Uterus (tissue), 4 donors: ENCODE results near the gene SLC35D1. TPM values are rescaled to one million over a fixed set of nuclear protein-coding genes. Genes with fewer than 3 reads are reported as not detected.

Source experiments
- DNase-seq, 2 donors: peaks; one replicate each; pipeline ENCODE4 v3.0.0-alpha.2; 2019 to 2020
- H3K27ac ChIP-seq, 2 donors: fragments of 200-600 bp; sonication (generic); 1 replicate in 1 of 2; 2 replicates in 1 of 2; pipeline ENCODE4 v1.5.1; 2016 to 2018
- H3K27me3 ChIP-seq, 2 donors: fragments of 200-600 bp; sonication (generic); one replicate each; pipeline ENCODE4 v1.5.1; 2018 to 2019; ENCODE audit warnings: control low read depth in 1 of 2
- H3K36me3 ChIP-seq, 2 donors: fragments of 200-600 bp; sonication (generic); one replicate each; pipeline ENCODE4 v1.5.1; 2019; ENCODE audit warnings: control low read depth in 1 of 2
- H3K4me1 ChIP-seq, 2 donors: fragments of 200-600 bp; sonication (generic); one replicate each; pipeline ENCODE4 v1.5.1; 2018 to 2019; ENCODE audit warnings: control low read depth in 1 of 2
- H3K4me3 ChIP-seq, 2 donors: fragments of 200-600 bp; sonication (generic); 1 replicate in 1 of 2; 2 replicates in 1 of 2; pipeline ENCODE4 v1.5.1; 2018 to 2019; ENCODE audit warnings: mild to moderate bottlenecking in 1 of 2
- H3K9me3 ChIP-seq, 2 donors: fragments of 200-600 bp; sonication (generic); one replicate each; pipeline ENCODE4 v1.5.1; 2019; ENCODE audit warnings: control low read depth in 1 of 2
- POLR2A ChIP-seq, 2 donors: fragments of 450-650 bp; IDR thresholded peaks; one replicate each; pipeline ENCODE4 v1.6.1; 2016; ENCODE audit warnings: antibody characterized with exemption in 2 of 2, mild to moderate bottlenecking in 1 of 2, moderate library complexity in 1 of 2
- intact Hi-C: fragments of 100-400 bp; cut with DNase I; formaldehyde crosslinking; loops from one replicate; pipeline ENCODE4 v1.15.1; 2023; ENCODE audit warnings: low total_unique reads
- total RNA-seq, 4 donors: library from RNA; depleted of rRNA in 3 of 4; stranded (reverse); fragments of >200 nt in 3 of 4; gene quantifications; one replicate each; pipeline versions ENCODE4 v1.1.0 to v1.2.4, GENCODE V29; 2014 to 2023
- TF ChIP-seq, protein P1 (sequence below), 4 experiments: fragments of 200-600 bp in 2 of 4; fragments of 450-650 bp in 2 of 4; sonication (generic) in 2 of 4; IDR thresholded peaks; one replicate each; pipeline ENCODE4 v1.5.1; 2016 to 2019; ENCODE audit warnings: antibody characterized with exemption in 4 of 4, mild to moderate bottlenecking in 2 of 4, moderate library complexity in 1 of 4
- donor health status: DM: yes; HTN: yes; CAD: no.

Gene SLC35D1
- total RNA-seq, 4 donors from 2014 or later, result 5.0 to 21.8 (median 8.8) TPM

DNA sequence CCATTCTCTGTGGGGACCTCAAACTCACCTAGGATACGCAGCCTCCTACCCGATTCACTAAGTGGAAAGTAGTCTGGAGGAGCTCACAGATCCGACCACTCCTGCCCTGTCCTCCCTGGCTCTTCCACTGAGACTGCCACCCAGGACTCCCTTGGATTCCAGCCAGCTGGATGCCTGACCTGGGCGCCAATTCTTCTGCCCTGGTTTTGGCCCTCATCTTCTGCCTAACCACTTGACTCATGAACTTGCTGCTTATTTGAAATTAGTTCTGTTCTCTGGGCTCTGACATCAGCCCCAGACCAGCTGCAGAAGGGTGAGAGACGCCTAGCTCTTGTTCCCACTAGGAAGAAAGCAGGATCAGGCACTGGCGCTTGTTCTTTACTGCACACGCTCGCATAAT, 48.9 kb downstream of the SLC35D1 start:
- DNase-seq, result no peak
- H3K36me3 ChIP-seq, result no peaks in the 10 kb centered on the region
- intact Hi-C loops, result no loop called here
- no peaks in the 10 kb centered on the region for H3K27me3 ChIP-seq
- H3K27ac ChIP-seq, result no peak overlapping the region
- H3K4me3 ChIP-seq, result no peak overlapping the region
- TF ChIP-seq, protein P1, sequence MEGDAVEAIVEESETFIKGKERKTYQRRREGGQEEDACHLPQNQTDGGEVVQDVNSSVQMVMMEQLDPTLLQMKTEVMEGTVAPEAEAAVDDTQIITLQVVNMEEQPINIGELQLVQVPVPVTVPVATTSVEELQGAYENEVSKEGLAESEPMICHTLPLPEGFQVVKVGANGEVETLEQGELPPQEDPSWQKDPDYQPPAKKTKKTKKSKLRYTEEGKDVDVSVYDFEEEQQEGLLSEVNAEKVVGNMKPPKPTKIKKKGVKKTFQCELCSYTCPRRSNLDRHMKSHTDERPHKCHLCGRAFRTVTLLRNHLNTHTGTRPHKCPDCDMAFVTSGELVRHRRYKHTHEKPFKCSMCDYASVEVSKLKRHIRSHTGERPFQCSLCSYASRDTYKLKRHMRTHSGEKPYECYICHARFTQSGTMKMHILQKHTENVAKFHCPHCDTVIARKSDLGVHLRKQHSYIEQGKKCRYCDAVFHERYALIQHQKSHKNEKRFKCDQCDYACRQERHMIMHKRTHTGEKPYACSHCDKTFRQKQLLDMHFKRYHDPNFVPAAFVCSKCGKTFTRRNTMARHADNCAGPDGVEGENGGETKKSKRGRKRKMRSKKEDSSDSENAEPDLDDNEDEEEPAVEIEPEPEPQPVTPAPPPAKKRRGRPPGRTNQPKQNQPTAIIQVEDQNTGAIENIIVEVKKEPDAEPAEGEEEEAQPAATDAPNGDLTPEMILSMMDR (IDR thresholded peaks at IDR 0.05), result no peak
- no peak for TF ChIP-seq POLR2A (IDR thresholded peaks at IDR 0.05)
- H3K4me1 ChIP-seq, result no peaks in the 10 kb centered on the region
- H3K9me3 ChIP-seq, result no peaks in the 10 kb centered on the region

DNA sequence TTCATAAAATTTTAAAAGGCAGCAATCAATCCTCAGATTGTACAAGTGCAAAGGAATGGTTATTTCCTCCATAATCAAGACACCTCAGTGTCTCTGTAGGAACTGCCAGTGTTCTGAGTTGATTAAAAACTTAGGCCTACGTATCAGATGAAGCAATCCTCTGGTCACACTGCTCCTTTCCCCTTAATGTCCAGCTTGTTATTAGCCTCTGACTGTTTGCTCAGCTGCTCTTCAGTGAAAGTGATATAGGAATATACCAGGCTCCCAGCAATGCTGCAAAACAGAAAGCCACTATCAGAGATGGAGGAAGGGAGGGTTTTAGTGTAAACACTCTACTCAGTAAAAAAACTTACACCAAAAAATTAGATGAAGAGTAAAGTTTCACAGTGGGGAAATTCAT, 49.8 kb downstream of the SLC35D1 start:
- Histone ChIP-seq H3K9me3 (no peaks in the 10 kb centered on the region), H3K36me3 (no peaks in the 10 kb centered on the region), H3K27ac (no peak overlapping the region), H3K4me1 (no peaks in the 10 kb centered on the region), H3K27me3 (no peaks in the 10 kb centered on the region), H3K4me3 (no peak overlapping the region)
- no peak for TF ChIP-seq POLR2A (IDR thresholded peaks at IDR 0.05)
- TF ChIP-seq, protein P1 (IDR thresholded peaks at IDR 0.05), result no peak
- DNase-seq, result no peak
- intact Hi-C loops, result no loop called here

DNA sequence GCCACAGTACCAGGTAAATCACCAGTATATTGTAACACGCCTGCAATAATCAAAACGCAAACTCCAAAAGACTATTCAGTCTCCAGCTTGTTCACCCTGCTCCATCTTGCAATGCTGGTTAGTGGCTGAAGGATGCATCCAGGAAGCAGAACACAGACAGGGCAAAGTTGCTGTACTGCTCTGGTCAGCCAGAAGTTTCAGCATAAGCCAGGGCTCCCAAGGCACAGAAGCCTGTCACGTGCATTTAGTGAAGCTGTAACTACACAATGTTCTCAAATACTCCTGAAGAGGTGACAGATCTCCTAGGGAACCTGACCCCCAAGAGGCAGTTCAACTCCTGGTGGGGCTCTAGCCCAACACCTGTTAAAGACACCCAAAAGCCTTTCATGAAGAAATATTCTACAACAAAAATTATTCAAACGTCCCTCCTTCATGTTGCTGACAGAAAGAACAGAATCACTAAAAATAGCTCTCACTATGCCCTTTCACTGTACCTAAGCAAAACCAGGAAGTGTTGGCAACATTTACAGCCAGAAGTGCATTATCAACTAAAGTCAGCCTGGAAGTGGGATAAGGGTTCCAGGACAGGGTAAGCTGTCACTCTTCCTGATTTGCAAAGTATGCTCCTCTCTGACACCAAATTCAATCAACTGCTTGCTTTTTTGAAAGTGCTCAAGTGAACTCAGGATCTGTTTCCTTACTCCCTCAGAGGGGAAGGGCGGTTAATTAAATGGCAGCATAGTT, 52.1 kb downstream of the SLC35D1 start:
- Histone ChIP-seq H3K27ac (peak overlapping the region in 1 of 2 donors; percentile 55), H3K4me1 (no peaks in the 10 kb centered on the region), H3K36me3 (no peaks in the 10 kb centered on the region), H3K27me3 (no peaks in the 10 kb centered on the region), H3K9me3 (no peaks in the 10 kb centered on the region), H3K4me3 (no peak overlapping the region)
- DNase-seq, result no peak
- TF ChIP-seq, protein P1 (IDR thresholded peaks at IDR 0.05), result no peak
- no peak for TF ChIP-seq POLR2A (IDR thresholded peaks at IDR 0.05)
- intact Hi-C loops, result no loop called here

DNA sequence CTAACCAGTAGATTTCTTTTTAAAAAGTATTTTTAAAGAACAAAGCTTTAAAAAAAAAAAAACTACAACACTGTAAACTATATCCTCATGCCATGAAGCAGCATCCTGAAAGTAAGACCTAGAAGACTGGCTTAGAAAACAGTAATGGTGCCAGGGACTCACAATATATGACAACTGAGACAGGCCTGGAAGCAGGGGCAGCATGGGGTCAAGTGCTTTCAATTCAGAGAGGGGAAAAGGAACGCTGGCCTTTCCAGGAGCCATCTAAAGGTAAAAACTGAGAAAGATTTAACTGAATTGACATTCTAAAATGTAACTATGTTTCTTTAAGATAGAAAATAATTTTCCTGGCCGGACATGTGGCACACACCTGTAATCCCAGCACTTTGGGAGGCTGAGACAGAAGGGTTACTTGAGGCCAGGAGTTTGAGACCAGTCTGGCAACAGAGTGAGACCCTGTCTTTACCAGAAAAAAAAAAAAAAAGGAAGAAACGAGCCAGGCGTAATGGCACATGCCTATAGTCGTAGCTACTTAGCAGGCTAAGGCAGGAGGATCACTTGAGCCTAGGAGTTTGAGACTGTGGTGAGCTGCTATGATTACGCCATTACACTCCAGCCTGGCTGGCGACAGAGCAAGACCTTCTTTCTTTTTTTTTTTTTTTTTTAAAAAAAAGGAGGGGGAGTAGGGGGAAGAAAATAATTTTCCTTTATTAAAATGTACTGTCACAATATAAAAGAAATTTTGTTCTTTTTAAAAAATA, 54.1 kb downstream of the SLC35D1 start:
- intact Hi-C loops, result loop anchor here (5.0 kb wide), 1 partner anchor 147 kb away; no protein-coding TSS in a partner anchor
- TF ChIP-seq, protein P1 (IDR thresholded peaks at IDR 0.05), result no peak
- no peak for TF ChIP-seq POLR2A (IDR thresholded peaks at IDR 0.05)
- Histone ChIP-seq H3K27me3 (no peaks in the 10 kb centered on the region), H3K4me1 (no peaks in the 10 kb centered on the region), H3K36me3 (no peaks in the 10 kb centered on the region), H3K4me3 (no peak overlapping the region), H3K9me3 (no peaks in the 10 kb centered on the region), H3K27ac (no peak overlapping the region)
- DNase-seq, result no peak

DNA sequence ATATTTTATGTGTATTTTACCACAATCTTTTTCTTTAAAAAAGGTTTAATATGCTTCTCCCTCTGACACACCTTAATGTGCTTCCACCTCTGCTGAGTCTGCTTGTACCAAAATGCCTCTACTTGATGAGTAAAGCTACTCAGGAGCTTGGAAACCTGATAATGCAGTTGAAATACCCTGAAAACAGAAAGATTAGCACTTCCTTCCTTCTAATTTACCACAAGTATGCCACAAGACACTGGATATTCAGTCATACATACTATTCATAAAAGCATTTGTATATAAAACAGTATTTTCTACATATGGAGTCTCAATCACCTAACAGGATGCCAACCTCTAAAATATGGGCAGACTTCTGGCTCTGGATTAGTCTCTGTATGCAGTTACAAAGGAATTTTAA, 55.0 kb downstream of the SLC35D1 start:
- intact Hi-C loops, result loop anchor here (5.0 kb wide), 1 partner anchor 148 kb away; no protein-coding TSS in a partner anchor
- Histone ChIP-seq H3K27me3 (no peaks in the 10 kb centered on the region), H3K27ac (no peak overlapping the region), H3K4me3 (no peak overlapping the region), H3K4me1 (no peaks in the 10 kb centered on the region), H3K36me3 (no peaks in the 10 kb centered on the region), H3K9me3 (no peaks in the 10 kb centered on the region)
- TF ChIP-seq POLR2A (IDR thresholded peaks at IDR 0.05), result no peak
- TF ChIP-seq, protein P1 (IDR thresholded peaks at IDR 0.05), result no peak
- DNase-seq, result no peak
